Kasumi-1 (cell line): ENCODE data around the gene WNT9B.
"Not testable (repeated sequence)": the region's sequence is repeated elsewhere in the genome, so short reads cannot be mapped to it uniquely, and the experiment has no call there.

Experiments
- DNase-seq, 2 experiments: peaks; one replicate each; lab custom pipeline; 2025; lab: John Stamatoyannopoulos, UW

The WNT9B gene

GRCh38 chr17:46910179-46910927, 59.0 kb downstream of the WNT9B start:
- DNase-seq = no peak

- DNase-seq = no peak
Observed at GRCh38 chr17:46911311-46911710, 59.9 kb downstream of the WNT9B start.

GRCh38 chr17:46915596-46915995, 64.2 kb downstream of the WNT9B start:
- no peak for DNase-seq

GRCh38 chr17:46916211-46916610, 64.8 kb downstream of the WNT9B start:
- DNase-seq = no peak

GRCh38 chr17:46916623-46917022, 65.2 kb downstream of the WNT9B start:
- DNase-seq = no peak

- no peak for DNase-seq
Observed at GRCh38 chr17:46917041-46917440, 65.7 kb downstream of the WNT9B start.

GRCh38 chr17:46917516-46917915, 66.1 kb downstream of the WNT9B start:
- peak in 1 of 2 experiments; percentile 15 for DNase-seq

GRCh38 chr17:46921962-46922361, 70.6 kb downstream of the WNT9B start:
- not testable (repeated sequence) for DNase-seq

GRCh38 chr17:46922487-46922803, 71.1 kb downstream of the WNT9B start:
- DNase-seq = no peak

- peak; percentile 98 to 99 for DNase-seq
Observed at GRCh38 chr17:46922804-46923635, 71.6 kb downstream of the WNT9B start, which contains the start of gene GOSR2. GOSR2 (plus strand) TSS chr17:46923160; CDS start chr17:46923193, 33 bp downstream.

GRCh38 chr17:46925185-46925868, 73.9 kb downstream of the WNT9B start:
- no peak for DNase-seq

- no peak for DNase-seq
Observed at GRCh38 chr17:46928467-46929261, 77.3 kb downstream of the WNT9B start.

GRCh38 chr17:46929413-46929812, 78.0 kb downstream of the WNT9B start:
- no peak for DNase-seq

- no peak for DNase-seq
Observed at GRCh38 chr17:46930051-46930450, 78.7 kb downstream of the WNT9B start.

- no peak for DNase-seq
Observed at GRCh38 chr17:46931596-46931995, 80.2 kb downstream of the WNT9B start.

- DNase-seq = no peak
Observed at GRCh38 chr17:46935658-46936266, 84.4 kb downstream of the WNT9B start.
